Measurements from ENCODE around the gene UMAD1. TPM values are rescaled to one million over a fixed set of nuclear protein-coding genes. Genes with fewer than 3 reads are reported as not detected.
A peak's percentile ranks its signal among the peaks of the same experiment; 100 is the strongest.

Gene UMAD1
- total and polyA plus RNA-seq, 2 experiments from 2014 or later, result 8.4 to 12.4 TPM

- peaks cover 5% of the 10 kb centered on the region; the same call in 1 of the 2 replicates for H3K4me1 ChIP-seq (ENCODE audit: insufficient read depth)
- no peak for DNase-seq (ENCODE audit: low spot score)
Observed at GRCh38 chr7:7737674-7738073, 97.1 kb downstream of the UMAD1 start.

More at GRCh38 chr7:7737674-7738073, 97.1 kb downstream of the UMAD1 start:
- H3K9me2 ChIP-seq (ENCODE audit: insufficient read depth), result no peaks in the 10 kb centered on the region
- ATAC-seq, result no peak
- Mint-ChIP-seq H3K27me3 (ENCODE audit: insufficient read depth, low read depth, poor library complexity) (no peaks in the 10 kb centered on the region), H3K27ac (0 out of 2 replicates have a peak overlapping the region, but pooled peaks have one; percentile 10), H3K9me3 (no peaks in the 10 kb centered on the region), H3K4me3 (no peak overlapping the region), H3K36me3 (ENCODE audit: low read depth) (no peaks in the 10 kb centered on the region), H3K4me1 (peaks cover 21% of the 10 kb centered on the region)
- H4K20me1 ChIP-seq (replicated peaks; ENCODE audit: insufficient read depth), result no peaks in the 10 kb centered on the region
- no peak overlapping the region for H2AFZ ChIP-seq
- H3K4me2 ChIP-seq, result no peak overlapping the region
- H3K27me3 ChIP-seq (ENCODE audit: insufficient read depth), result no peaks in the 10 kb centered on the region
- no peaks in the 10 kb centered on the region for H3K79me2 ChIP-seq (replicated peaks; ENCODE audit: insufficient read depth)
- no peak overlapping the region for H3K27ac ChIP-seq (ENCODE audit: low read depth)
- H3K36me3 ChIP-seq (ENCODE audit: insufficient read depth), result no peaks in the 10 kb centered on the region
- TF ChIP-seq POLR2AphosphoS5 (IDR thresholded peaks at IDR 0.05; ENCODE audit: low read depth), result no peak
- no peak for TF ChIP-seq EZH2 (IDR thresholded peaks at IDR 0.05; ENCODE audit: low read depth, unreplicated experiment)
- TF ChIP-seq, protein P1, sequence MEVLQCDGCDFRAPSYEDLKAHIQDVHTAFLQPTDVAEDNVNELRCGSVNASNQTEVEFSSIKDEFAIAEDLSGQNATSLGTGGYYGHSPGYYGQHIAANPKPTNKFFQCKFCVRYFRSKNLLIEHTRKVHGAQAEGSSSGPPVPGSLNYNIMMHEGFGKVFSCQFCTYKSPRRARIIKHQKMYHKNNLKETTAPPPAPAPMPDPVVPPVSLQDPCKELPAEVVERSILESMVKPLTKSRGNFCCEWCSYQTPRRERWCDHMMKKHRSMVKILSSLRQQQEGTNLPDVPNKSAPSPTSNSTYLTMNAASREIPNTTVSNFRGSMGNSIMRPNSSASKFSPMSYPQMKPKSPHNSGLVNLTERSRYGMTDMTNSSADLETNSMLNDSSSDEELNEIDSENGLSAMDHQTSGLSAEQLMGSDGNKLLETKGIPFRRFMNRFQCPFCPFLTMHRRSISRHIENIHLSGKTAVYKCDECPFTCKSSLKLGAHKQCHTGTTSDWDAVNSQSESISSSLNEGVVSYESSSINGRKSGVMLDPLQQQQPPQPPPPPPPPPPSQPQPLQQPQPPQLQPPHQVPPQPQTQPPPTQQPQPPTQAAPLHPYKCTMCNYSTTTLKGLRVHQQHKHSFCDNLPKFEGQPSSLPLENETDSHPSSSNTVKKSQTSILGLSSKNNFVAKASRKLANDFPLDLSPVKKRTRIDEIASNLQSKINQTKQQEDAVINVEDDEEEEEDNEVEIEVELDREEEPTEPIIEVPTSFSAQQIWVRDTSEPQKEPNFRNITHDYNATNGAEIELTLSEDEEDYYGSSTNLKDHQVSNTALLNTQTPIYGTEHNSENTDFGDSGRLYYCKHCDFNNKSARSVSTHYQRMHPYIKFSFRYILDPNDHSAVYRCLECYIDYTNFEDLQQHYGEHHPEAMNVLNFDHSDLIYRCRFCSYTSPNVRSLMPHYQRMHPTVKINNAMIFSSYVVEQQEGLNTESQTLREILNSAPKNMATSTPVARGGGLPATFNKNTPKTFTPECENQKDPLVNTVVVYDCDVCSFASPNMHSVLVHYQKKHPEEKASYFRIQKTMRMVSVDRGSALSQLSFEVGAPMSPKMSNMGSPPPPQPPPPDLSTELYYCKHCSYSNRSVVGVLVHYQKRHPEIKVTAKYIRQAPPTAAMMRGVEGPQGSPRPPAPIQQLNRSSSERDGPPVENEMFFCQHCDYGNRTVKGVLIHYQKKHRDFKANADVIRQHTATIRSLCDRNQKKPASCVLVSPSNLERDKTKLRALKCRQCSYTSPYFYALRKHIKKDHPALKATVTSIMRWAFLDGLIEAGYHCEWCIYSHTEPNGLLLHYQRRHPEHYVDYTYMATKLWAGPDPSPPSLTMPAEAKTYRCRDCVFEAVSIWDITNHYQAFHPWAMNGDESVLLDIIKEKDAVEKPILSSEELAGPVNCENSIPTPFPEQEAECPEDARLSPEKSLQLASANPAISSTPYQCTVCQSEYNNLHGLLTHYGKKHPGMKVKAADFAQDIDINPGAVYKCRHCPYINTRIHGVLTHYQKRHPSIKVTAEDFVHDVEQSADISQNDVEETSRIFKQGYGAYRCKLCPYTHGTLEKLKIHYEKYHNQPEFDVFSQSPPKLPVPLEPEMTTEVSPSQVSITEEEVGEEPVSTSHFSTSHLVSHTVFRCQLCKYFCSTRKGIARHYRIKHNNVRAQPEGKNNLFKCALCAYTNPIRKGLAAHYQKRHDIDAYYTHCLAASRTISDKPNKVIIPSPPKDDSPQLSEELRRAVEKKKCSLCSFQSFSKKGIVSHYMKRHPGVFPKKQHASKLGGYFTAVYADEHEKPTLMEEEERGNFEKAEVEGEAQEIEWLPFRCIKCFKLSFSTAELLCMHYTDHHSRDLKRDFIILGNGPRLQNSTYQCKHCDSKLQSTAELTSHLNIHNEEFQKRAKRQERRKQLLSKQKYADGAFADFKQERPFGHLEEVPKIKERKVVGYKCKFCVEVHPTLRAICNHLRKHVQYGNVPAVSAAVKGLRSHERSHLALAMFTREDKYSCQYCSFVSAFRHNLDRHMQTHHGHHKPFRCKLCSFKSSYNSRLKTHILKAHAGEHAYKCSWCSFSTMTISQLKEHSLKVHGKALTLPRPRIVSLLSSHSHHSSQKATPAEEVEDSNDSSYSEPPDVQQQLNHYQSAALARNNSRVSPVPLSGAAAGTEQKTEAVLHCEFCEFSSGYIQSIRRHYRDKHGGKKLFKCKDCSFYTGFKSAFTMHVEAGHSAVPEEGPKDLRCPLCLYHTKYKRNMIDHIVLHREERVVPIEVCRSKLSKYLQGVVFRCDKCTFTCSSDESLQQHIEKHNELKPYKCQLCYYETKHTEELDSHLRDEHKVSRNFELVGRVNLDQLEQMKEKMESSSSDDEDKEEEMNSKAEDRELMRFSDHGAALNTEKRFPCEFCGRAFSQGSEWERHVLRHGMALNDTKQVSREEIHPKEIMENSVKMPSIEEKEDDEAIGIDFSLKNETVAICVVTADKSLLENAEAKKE (CRISPR knock-in tag; IDR thresholded peaks at IDR 0.05), result no peak
- TF ChIP-seq ZNF331 (CRISPR knock-in tag; IDR thresholded peaks at IDR 0.05; ENCODE audit: low read depth), result no peak
- TF ChIP-seq STAT1 (IDR thresholded peaks at IDR 0.05; ENCODE audit: unreplicated experiment), result no peak
- no peak for TF ChIP-seq ZNF114 (CRISPR knock-in tag; IDR thresholded peaks at IDR 0.05)
- TF ChIP-seq, protein P2, sequence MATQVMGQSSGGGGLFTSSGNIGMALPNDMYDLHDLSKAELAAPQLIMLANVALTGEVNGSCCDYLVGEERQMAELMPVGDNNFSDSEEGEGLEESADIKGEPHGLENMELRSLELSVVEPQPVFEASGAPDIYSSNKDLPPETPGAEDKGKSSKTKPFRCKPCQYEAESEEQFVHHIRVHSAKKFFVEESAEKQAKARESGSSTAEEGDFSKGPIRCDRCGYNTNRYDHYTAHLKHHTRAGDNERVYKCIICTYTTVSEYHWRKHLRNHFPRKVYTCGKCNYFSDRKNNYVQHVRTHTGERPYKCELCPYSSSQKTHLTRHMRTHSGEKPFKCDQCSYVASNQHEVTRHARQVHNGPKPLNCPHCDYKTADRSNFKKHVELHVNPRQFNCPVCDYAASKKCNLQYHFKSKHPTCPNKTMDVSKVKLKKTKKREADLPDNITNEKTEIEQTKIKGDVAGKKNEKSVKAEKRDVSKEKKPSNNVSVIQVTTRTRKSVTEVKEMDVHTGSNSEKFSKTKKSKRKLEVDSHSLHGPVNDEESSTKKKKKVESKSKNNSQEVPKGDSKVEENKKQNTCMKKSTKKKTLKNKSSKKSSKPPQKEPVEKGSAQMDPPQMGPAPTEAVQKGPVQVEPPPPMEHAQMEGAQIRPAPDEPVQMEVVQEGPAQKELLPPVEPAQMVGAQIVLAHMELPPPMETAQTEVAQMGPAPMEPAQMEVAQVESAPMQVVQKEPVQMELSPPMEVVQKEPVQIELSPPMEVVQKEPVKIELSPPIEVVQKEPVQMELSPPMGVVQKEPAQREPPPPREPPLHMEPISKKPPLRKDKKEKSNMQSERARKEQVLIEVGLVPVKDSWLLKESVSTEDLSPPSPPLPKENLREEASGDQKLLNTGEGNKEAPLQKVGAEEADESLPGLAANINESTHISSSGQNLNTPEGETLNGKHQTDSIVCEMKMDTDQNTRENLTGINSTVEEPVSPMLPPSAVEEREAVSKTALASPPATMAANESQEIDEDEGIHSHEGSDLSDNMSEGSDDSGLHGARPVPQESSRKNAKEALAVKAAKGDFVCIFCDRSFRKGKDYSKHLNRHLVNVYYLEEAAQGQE (IDR thresholded peaks at IDR 0.05; ENCODE audit: unreplicated experiment), result no peak
- TF ChIP-seq, protein P3, sequence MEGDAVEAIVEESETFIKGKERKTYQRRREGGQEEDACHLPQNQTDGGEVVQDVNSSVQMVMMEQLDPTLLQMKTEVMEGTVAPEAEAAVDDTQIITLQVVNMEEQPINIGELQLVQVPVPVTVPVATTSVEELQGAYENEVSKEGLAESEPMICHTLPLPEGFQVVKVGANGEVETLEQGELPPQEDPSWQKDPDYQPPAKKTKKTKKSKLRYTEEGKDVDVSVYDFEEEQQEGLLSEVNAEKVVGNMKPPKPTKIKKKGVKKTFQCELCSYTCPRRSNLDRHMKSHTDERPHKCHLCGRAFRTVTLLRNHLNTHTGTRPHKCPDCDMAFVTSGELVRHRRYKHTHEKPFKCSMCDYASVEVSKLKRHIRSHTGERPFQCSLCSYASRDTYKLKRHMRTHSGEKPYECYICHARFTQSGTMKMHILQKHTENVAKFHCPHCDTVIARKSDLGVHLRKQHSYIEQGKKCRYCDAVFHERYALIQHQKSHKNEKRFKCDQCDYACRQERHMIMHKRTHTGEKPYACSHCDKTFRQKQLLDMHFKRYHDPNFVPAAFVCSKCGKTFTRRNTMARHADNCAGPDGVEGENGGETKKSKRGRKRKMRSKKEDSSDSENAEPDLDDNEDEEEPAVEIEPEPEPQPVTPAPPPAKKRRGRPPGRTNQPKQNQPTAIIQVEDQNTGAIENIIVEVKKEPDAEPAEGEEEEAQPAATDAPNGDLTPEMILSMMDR (conservative IDR thresholded peaks at IDR 0.05; ENCODE audit: low read depth in 2 of 2), result no peak
- TF ChIP-seq JUNB (IDR thresholded peaks at IDR 0.05; ENCODE audit: unreplicated experiment), result no peak
- no peak for TF ChIP-seq CREB1 (CRISPR knock-in tag; IDR thresholded peaks at IDR 0.05; ENCODE audit: low read depth)
- TF ChIP-seq EZH2phosphoT487 (IDR thresholded peaks at IDR 0.05; ENCODE audit: unreplicated experiment), result no peak
- TF ChIP-seq, protein P4, sequence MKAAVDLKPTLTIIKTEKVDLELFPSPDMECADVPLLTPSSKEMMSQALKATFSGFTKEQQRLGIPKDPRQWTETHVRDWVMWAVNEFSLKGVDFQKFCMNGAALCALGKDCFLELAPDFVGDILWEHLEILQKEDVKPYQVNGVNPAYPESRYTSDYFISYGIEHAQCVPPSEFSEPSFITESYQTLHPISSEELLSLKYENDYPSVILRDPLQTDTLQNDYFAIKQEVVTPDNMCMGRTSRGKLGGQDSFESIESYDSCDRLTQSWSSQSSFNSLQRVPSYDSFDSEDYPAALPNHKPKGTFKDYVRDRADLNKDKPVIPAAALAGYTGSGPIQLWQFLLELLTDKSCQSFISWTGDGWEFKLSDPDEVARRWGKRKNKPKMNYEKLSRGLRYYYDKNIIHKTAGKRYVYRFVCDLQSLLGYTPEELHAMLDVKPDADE (IDR thresholded peaks at IDR 0.05), result no peak
- no peak for TF ChIP-seq NANOG (IDR thresholded peaks at IDR 0.05; ENCODE audit: borderline replicate concordance)
- H3F3A ChIP-seq (replicated peaks; ENCODE audit: low read depth), result no peaks in the 10 kb centered on the region
- no peak overlapping the region for H3K4me3 ChIP-seq
